Left ventricle myocardium inferior (tissue), 1 donor: Measurements from ENCODE around the gene ADCY10. TPM values are rescaled to one million over a fixed set of nuclear protein-coding genes. Genes with fewer than 3 reads are reported as not detected.

Source experiments
- DNase-seq: peaks from one replicate; pipeline ENCODE4 v3.0.0-alpha.2; 2020
- H3K27ac ChIP-seq: fragments of 200-600 bp; replicated peaks from 2 replicates; pipeline ENCODE4 v1.8.0; 2021
- H3K27me3 ChIP-seq: fragments of 200-600 bp; 2 replicates; pipeline ENCODE4 v1.8.0; 2021; ENCODE audit warnings: low read depth
- H3K36me3 ChIP-seq: fragments of 200-600 bp; 2 replicates; pipeline ENCODE4 v1.8.0; 2021
- H3K4me1 ChIP-seq: fragments of 200-600 bp; 2 replicates; pipeline ENCODE4 v1.8.0; 2021
- H3K4me3 ChIP-seq: fragments of 200-600 bp; 2 replicates; pipeline ENCODE4 v1.8.0; 2021; ENCODE audit warnings: mild to moderate bottlenecking, moderate library complexity
- H3K9me3 ChIP-seq: fragments of 200-600 bp; replicated peaks from 2 replicates; pipeline ENCODE4 v1.8.0; 2021
- intact Hi-C: fragments of 100-400 bp; cut with micrococcal nuclease; formaldehyde crosslinking; loops from one replicate; pipeline ENCODE4 v1.11.0; 2022
- total RNA-seq: library from RNA; stranded (reverse); fragmentation: NEBNext Ultra II Directional; extraction: Animal tissue kit (Norgen Biotek cat#: 25700); gene quantifications from one replicate; pipeline ENCODE4 v1.2.1, GENCODE V29; 2021
- TF ChIP-seq, protein P1 (sequence below): fragments of 200-600 bp; IDR thresholded peaks from 2 replicates; pipeline ENCODE4 v1.8.0; 2021; ENCODE audit warnings: antibody characterized with exemption, mild to moderate bottlenecking, borderline replicate concordance
- donor health status: DM: no; HTN: yes; CAD: no; lungs with severe emphysema.

ADCY10 gene
- total RNA-seq, 1 donor from 2014 or later, result 0.22 TPM

DNA sequence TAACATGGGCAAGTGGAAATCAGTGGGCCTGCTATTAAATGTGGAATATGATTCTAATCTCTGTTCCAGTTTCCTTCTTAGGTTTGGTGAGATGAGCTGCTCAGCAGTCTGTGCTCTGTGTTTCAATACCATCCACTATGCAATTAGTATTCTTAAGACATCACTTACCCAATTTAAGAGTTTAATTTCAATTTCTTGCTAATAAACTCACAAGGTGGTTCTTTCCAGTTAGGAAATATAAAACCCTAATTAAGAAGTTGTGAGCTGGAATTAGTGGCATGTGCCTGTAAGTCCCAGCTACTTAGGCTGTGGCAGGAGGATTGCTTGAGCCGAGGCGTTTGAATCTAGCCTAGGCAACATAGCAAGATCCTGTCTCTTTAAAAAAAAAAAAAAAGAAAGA is 140.4 kb downstream of the ADCY10 start:
- Histone ChIP-seq H3K4me1 (peaks cover 2% of the 10 kb centered on the region), H3K4me3 (no peak overlapping the region), H3K36me3 (peaks cover 67% of the 10 kb centered on the region), H3K9me3 (no peaks in the 10 kb centered on the region), H3K27ac (no peak overlapping the region), H3K27me3 (no peaks in the 10 kb centered on the region)
- intact Hi-C loops, result no loop called here
- TF ChIP-seq, protein P1, sequence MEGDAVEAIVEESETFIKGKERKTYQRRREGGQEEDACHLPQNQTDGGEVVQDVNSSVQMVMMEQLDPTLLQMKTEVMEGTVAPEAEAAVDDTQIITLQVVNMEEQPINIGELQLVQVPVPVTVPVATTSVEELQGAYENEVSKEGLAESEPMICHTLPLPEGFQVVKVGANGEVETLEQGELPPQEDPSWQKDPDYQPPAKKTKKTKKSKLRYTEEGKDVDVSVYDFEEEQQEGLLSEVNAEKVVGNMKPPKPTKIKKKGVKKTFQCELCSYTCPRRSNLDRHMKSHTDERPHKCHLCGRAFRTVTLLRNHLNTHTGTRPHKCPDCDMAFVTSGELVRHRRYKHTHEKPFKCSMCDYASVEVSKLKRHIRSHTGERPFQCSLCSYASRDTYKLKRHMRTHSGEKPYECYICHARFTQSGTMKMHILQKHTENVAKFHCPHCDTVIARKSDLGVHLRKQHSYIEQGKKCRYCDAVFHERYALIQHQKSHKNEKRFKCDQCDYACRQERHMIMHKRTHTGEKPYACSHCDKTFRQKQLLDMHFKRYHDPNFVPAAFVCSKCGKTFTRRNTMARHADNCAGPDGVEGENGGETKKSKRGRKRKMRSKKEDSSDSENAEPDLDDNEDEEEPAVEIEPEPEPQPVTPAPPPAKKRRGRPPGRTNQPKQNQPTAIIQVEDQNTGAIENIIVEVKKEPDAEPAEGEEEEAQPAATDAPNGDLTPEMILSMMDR, result no peak
- no peak for DNase-seq

- H3K9me3 ChIP-seq, result no peaks in the 10 kb centered on the region
- TF ChIP-seq, protein P1, result no peak
- H3K4me1 ChIP-seq, result peaks cover 2% of the 10 kb centered on the region
- H3K36me3 ChIP-seq, result peaks cover 70% of the 10 kb centered on the region
- H3K4me3 ChIP-seq, result no peak overlapping the region
- no peak for DNase-seq
- no peak overlapping the region for H3K27ac ChIP-seq
- intact Hi-C loops, result no loop called here
- no peaks in the 10 kb centered on the region for H3K27me3 ChIP-seq
These were observed 141.5 kb downstream of the ADCY10 start for GRCh38 chr1:167772436-167772835.

DNA sequence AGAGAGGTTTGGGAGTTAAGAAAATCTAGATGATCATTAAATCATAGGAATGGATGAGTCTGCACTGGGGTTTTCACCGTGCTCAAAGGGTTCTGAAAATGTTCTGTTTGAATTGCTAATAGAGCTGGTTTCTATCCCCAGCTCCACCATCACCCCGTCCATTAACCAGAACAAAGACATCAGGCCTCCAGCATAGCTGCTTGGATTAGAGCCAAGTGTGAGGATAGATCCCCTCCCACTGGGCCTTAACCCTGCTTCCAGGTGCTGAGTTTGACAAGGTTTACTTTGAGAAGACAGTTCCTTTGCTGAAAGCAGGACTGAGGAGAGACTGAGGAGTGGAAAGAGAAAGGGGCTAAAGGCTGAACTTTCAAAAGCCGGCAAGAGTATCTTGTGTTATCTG is 143.8 kb downstream of the ADCY10 start:
- no peaks in the 10 kb centered on the region for H3K27me3 ChIP-seq
- no peak overlapping the region for H3K4me3 ChIP-seq
- H3K9me3 ChIP-seq, result no peaks in the 10 kb centered on the region
- peaks cover 66% of the 10 kb centered on the region for H3K36me3 ChIP-seq
- H3K27ac ChIP-seq, result no peak overlapping the region
- no peak for DNase-seq
- intact Hi-C loops, result no loop called here
- TF ChIP-seq, protein P1, result no peak
- peaks cover 2% of the 10 kb centered on the region for H3K4me1 ChIP-seq

GRCh38 chr1:167767761-167768160 is 146.2 kb downstream of the ADCY10 start:
- TF ChIP-seq, protein P1, result no peak
- no peak overlapping the region for H3K27ac ChIP-seq
- no peak for DNase-seq
- intact Hi-C loops, result no loop called here
- no peak overlapping the region for H3K4me3 ChIP-seq
- H3K9me3 ChIP-seq, result no peaks in the 10 kb centered on the region
- H3K4me1 ChIP-seq, result peaks cover 11% of the 10 kb centered on the region
- no peaks in the 10 kb centered on the region for H3K27me3 ChIP-seq
- H3K36me3 ChIP-seq, result peaks cover 52% of the 10 kb centered on the region

- Histone ChIP-seq H3K27me3 (no peaks in the 10 kb centered on the region), H3K4me1 (peaks cover 13% of the 10 kb centered on the region), H3K4me3 (no peak overlapping the region), H3K36me3 (peaks cover 42% of the 10 kb centered on the region), H3K27ac (no peak overlapping the region), H3K9me3 (no peaks in the 10 kb centered on the region)
- TF ChIP-seq, protein P1, result no peak
- intact Hi-C loops, result no loop called here
- DNase-seq, result no peak
These were observed 147.4 kb downstream of the ADCY10 start for GRCh38 chr1:167766538-167766937.

DNA sequence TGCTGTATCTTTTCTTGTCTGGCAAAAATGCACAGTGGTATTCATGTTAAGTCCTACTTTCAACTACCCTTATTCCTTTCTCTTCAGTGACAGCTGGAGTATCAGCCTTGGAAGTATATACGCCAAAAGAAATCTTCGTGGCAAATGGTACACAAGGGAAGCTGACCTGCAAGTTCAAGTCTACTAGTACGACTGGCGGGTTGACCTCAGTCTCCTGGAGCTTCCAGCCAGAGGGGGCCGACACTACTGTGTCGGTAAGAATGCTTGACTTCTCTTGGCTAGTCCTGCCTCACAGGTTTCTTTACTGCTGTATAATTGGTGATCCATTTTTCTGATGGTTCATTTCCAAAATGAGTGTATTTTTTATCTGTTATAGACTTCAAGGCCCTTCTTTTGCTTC is 148.4 kb downstream of the ADCY10 start:
- no peak overlapping the region for H3K27ac ChIP-seq
- DNase-seq, result no peak
- intact Hi-C loops, result no loop called here
- H3K4me1 ChIP-seq, result peaks cover 22% of the 10 kb centered on the region
- TF ChIP-seq, protein P1, result no peak
- no peaks in the 10 kb centered on the region for H3K9me3 ChIP-seq
- H3K4me3 ChIP-seq, result no peak overlapping the region
- H3K27me3 ChIP-seq, result no peaks in the 10 kb centered on the region
- peaks cover 40% of the 10 kb centered on the region for H3K36me3 ChIP-seq
